Mesenchymal stem cell (in vitro differentiated cells and primary cell): Measurements from ENCODE around the gene PMEPA1.
A peak's percentile ranks its signal among the peaks of the same experiment; 100 is the strongest.
"Not testable (repeated sequence)": the region's sequence is repeated elsewhere in the genome, so short reads cannot be mapped to it uniquely, and the experiment has no call there.

ENCODE experiments used
- DNase-seq: peaks from one replicate; pipeline ENCODE4 v3.0.0-alpha.2; 2013
- H2AFZ ChIP-seq: one replicate; pipeline ENCODE4 v1.6.1; 2013; ENCODE audit warnings: low read depth, mild to moderate bottlenecking, control low read depth, inconsistent platforms, low read length, moderate library complexity
- H2AK5ac ChIP-seq: 2 replicates; pipeline ENCODE4 v1.6.1; 2013; ENCODE audit warnings: low read length, moderate library complexity, mild to moderate bottlenecking, inconsistent platforms; ENCODE audit not compliant: severe bottlenecking
- H2BK120ac ChIP-seq: one replicate; pipeline ENCODE4 v1.6.1; 2013; ENCODE audit warnings: low read depth, mild to moderate bottlenecking, inconsistent platforms, low read length, moderate library complexity
- H2BK12ac ChIP-seq, 2 experiments: one replicate each; pipeline ENCODE4 v1.6.1; 2013; ENCODE audit warnings: inconsistent platforms in 2 of 2, low read length in 2 of 2, mild to moderate bottlenecking in 2 of 2, moderate library complexity in 2 of 2, control low read depth in 1 of 2
- H2BK15ac ChIP-seq: one replicate; pipeline ENCODE4 v1.6.1; 2013; ENCODE audit warnings: mild to moderate bottlenecking, low read depth, inconsistent platforms; ENCODE audit not compliant: poor library complexity, severe bottlenecking
- H2BK5ac ChIP-seq: 2 replicates; pipeline ENCODE4 v1.6.1; 2013; ENCODE audit warnings: low read depth, mild to moderate bottlenecking, low read length, control low read depth, inconsistent platforms; ENCODE audit not compliant: poor library complexity, severe bottlenecking
- H3K14ac ChIP-seq, 2 experiments: one replicate each; pipeline ENCODE4 v1.6.1; 2013; ENCODE audit warnings: inconsistent platforms in 2 of 2, low read length in 2 of 2, control low read depth in 1 of 2, mild to moderate bottlenecking in 1 of 2, moderate library complexity in 1 of 2
- H3K18ac ChIP-seq, 2 experiments: one replicate each; pipeline ENCODE4 v1.6.1; 2013; ENCODE audit warnings: inconsistent platforms in 2 of 2, low read length in 2 of 2, control low read depth in 1 of 2, low read depth in 1 of 2, mild to moderate bottlenecking in 1 of 2
- H3K23ac ChIP-seq, 2 experiments: one replicate each; pipeline ENCODE4 v1.6.1; 2013; ENCODE audit warnings: inconsistent platforms in 2 of 2, low read length in 2 of 2, mild to moderate bottlenecking in 2 of 2, moderate library complexity in 2 of 2, control low read depth in 1 of 2
- H3K27ac ChIP-seq: 2 replicates; pipeline ENCODE4 v1.5.1; 2013; ENCODE audit warnings: mild to moderate bottlenecking, moderate library complexity, low read length, control low read depth, inconsistent platforms; ENCODE audit not compliant: poor library complexity, severe bottlenecking
- H3K27me3 ChIP-seq, 2 experiments: 2 replicates each; pipeline versions ENCODE4 v1.6.1 to v1.7.0; 2013; ENCODE audit warnings: low read length in 2 of 2, mild to moderate bottlenecking in 2 of 2, moderate library complexity in 2 of 2, control low read depth in 1 of 2, inconsistent platforms in 1 of 2; ENCODE audit not compliant: control insufficient read depth in 1 of 2, insufficient read depth in 1 of 2
- H3K36me3 ChIP-seq, 2 experiments: 2 replicates each; pipeline versions ENCODE4 v1.6.1 to v1.7.0; 2013; ENCODE audit warnings: low read length in 2 of 2, control low read depth in 1 of 2, inconsistent platforms in 1 of 2, low read depth in 1 of 2, mild to moderate bottlenecking in 1 of 2; ENCODE audit not compliant: insufficient read depth in 2 of 2, control insufficient read depth in 1 of 2
- H3K4ac ChIP-seq, 2 experiments: one replicate each; pipeline ENCODE4 v1.6.1; 2013; ENCODE audit warnings: inconsistent platforms in 2 of 2, low read length in 2 of 2, mild to moderate bottlenecking in 2 of 2, moderate library complexity in 2 of 2, control low read depth in 1 of 2, low read depth in 1 of 2
- H3K4me1 ChIP-seq: 2 replicates; pipeline ENCODE4 v1.6.1; 2013; ENCODE audit warnings: low read depth, low read length, control low read depth; ENCODE audit not compliant: control insufficient read depth, insufficient read depth
- H3K4me2 ChIP-seq: 2 replicates; pipeline ENCODE4 v1.6.1; 2013; ENCODE audit warnings: low read length, mild to moderate bottlenecking, inconsistent platforms; ENCODE audit not compliant: poor library complexity, severe bottlenecking
- H3K4me3 ChIP-seq, 2 experiments: 2 replicates each; pipeline versions ENCODE4 v1.5.1 to v1.7.0; 2013; ENCODE audit warnings: low read length in 2 of 2, mild to moderate bottlenecking in 2 of 2, control low read depth in 1 of 2, low read depth in 1 of 2; ENCODE audit not compliant: insufficient read depth in 1 of 2
- H3K79me1 ChIP-seq: replicated peaks from 2 replicates; pipeline ENCODE4 v1.6.1; 2013; ENCODE audit warnings: mild to moderate bottlenecking, control low read depth, low read length, inconsistent platforms; ENCODE audit not compliant: poor library complexity, severe bottlenecking
- H3K9ac ChIP-seq: 2 replicates; pipeline ENCODE4 v1.7.0; 2013; ENCODE audit warnings: mild to moderate bottlenecking, low read length, moderate library complexity
- H3K9me3 ChIP-seq: 2 replicates; pipeline ENCODE4 v1.7.0; 2013; ENCODE audit warnings: mild to moderate bottlenecking, low read length; ENCODE audit not compliant: control insufficient read depth
- H4K8ac ChIP-seq: one replicate; pipeline ENCODE4 v1.6.1; 2013; ENCODE audit warnings: inconsistent platforms, mild to moderate bottlenecking, low read length, moderate library complexity
- H4K91ac ChIP-seq: one replicate; pipeline ENCODE4 v1.6.1; 2013; ENCODE audit warnings: mild to moderate bottlenecking, low read length, inconsistent platforms
- WGBS: methylation state at CpG from one replicate; pipeline ENCODE4 v1.1.7; 2013; ENCODE audit warnings: mixed read lengths; 5-methylcytosine and 5-hydroxymethylcytosine counted together

PMEPA1 gene

DNA sequence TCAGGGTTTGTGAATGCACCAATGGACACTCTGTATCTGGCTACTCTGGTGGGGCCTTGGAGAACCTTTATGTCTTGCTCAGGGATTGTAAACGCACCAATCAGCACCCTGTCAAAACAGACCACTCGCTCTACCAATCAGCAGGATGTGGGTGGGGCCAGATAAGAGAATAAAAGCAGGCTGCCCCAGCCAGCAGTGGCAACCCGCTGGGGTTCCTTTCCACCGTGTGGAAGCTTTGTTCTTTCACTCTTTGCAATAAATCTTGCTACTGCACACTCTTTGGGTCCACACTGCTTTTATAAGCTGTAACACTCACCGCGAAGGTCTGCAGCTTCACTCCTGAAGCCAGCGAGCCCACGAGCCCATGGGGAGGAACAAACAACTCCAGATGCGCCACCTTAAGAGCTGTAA lies 80.3 kb downstream of the PMEPA1 start:
- not testable (repeated sequence) for H3K36me3 ChIP-seq, H2AFZ ChIP-seq, H4K8ac ChIP-seq, H3K14ac ChIP-seq, H3K27ac ChIP-seq, H3K9ac ChIP-seq, DNase-seq, H3K4me2 ChIP-seq, H2BK120ac ChIP-seq, H2AK5ac ChIP-seq, H3K9me3 ChIP-seq, H3K18ac ChIP-seq, H3K4me1 ChIP-seq, H2BK12ac ChIP-seq, H3K23ac ChIP-seq, H4K91ac ChIP-seq, H3K4me3 ChIP-seq, H3K4ac ChIP-seq, H2BK15ac ChIP-seq, H2BK5ac ChIP-seq, H3K79me1 ChIP-seq
- H3K27me3 ChIP-seq = peaks cover 23 to 40% of the 10 kb centered on the region in 2 experiments
- WGBS = 83% methylated on average over 9 of the region's 9 CpGs

DNA sequence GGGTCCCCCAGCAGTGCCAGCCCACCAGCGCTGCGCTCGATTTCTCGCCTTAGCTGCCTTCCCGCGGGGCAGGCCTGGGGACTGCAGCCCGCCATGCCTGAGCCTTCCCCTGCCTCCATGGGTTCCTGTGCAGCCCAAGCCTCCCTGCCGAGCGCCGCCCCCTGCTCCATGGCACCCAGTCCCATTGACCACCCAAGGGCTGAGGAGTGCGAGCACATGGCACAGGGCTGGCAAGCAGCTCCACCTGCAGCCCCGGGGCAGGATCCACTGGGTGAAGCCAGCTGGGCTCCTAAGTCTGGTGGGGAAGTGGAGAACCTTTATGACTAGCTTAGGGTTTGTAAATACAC lies 80.9 kb downstream of the PMEPA1 start:
- not testable (repeated sequence) for H3K4me3 ChIP-seq, H3K18ac ChIP-seq, H2AK5ac ChIP-seq, H3K4me2 ChIP-seq, H3K9me3 ChIP-seq, H3K36me3 ChIP-seq, H2BK12ac ChIP-seq, H4K91ac ChIP-seq, H3K27ac ChIP-seq, H2BK120ac ChIP-seq, DNase-seq, H3K14ac ChIP-seq, H3K4ac ChIP-seq, H2BK15ac ChIP-seq, H3K23ac ChIP-seq, H2AFZ ChIP-seq, H3K9ac ChIP-seq, H4K8ac ChIP-seq, H3K4me1 ChIP-seq, H2BK5ac ChIP-seq, H3K79me1 ChIP-seq
- WGBS = 96% methylated on average over 11 of the region's 12 CpGs
- H3K27me3 ChIP-seq = peaks cover 18 to 37% of the 10 kb centered on the region in 2 experiments

DNA sequence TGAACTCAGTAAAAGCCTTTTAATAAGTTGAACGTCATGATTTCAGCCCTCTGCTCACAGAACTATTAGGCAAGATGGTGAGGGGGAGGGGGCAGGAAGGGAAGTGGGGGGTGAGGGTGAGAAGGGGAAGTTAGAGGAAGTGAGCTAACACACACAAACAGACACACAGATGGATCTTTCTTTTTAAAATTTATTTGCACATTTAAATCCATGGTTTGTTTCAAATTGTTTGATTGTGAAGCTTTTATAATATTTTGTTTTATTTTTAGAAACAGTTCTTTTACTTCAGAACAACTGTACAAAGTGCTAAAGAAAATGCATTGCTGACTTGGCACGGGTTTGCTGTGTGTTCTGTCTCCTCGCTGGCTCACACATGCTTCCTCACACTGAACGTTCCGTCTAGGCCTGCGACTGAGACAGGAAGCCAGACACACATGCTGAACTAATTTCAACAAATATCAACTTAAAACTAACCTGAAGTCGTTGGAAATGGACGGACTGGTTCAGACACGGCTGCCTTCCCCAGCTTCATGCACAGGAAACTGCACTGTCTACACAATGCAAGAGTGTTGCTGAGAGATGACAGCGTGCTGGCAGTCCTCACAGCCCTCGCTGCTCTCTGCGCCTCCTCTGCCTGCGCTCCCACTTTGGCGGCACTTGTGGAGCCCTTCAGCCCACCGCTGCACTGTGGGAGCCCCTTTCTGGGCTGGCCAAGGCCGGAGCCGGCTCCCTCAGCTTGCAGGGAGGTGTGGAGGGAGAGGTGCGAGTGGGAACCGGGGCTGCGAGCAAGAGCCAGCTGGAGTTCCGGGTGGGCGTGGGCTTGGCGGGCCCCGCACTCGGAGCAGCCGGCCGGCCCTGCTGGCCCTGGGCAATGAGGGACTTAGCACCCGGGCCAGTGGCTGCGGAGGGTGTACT lies 81.5 kb downstream of the PMEPA1 start:
- Histone ChIP-seq H2BK12ac (no peak overlapping the region), H2AFZ (no peak overlapping the region)
- 82% methylated on average over 19 of the region's 29 CpGs for WGBS

DNA sequence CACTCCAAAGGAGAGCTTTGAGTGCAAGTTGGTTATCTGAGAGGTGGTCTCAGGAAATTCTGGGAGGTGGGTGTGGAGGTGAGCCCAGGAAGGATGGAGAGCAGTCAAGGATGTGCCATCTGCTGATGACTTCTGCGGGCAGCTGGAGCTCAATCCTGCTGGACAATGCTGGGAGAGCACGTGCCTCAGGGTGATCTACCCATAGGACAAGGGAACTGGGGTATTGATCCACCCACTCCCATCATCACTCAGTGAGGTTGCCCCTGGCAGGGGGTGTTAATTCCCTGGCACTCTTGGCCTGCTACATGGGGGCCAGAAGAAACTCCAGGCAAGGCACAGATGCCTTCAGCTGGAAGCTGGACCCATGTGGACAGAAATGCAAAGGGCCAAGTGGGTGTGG lies 82.5 kb downstream of the PMEPA1 start:
- Histone ChIP-seq H3K27ac (no peak overlapping the region), H3K4me2 (no peak overlapping the region), H3K79me1 (no peaks in the 10 kb centered on the region), H3K4me1 (peaks cover 2% of the 10 kb centered on the region), H3K36me3 (no peaks in the 10 kb centered on the region), H3K14ac (no peak overlapping the region), H3K4ac (no peak overlapping the region), H3K9me3 (peaks cover 5% of the 10 kb centered on the region), H2BK15ac (peak overlapping the region; percentile 16), H3K27me3 (peaks cover 18 to 36% of the 10 kb centered on the region in 2 experiments), H2BK5ac (no peak overlapping the region), H4K91ac (no peak overlapping the region), H2BK120ac (no peak overlapping the region), H2AK5ac (no peak overlapping the region), H3K4me3 (no peak overlapping the region), H3K18ac (no peak overlapping the region), H3K23ac (no peak overlapping the region), H4K8ac (no peak overlapping the region), H3K9ac (peak overlapping the region; percentile 28), H2BK12ac (no peak overlapping the region), H2AFZ (no peak overlapping the region)
- WGBS = 83% methylated on average over 2 of the region's 2 CpGs
- no peak for DNase-seq

More for the DNA sequence above, 81.5 kb downstream of the PMEPA1 start:
- Histone ChIP-seq H3K36me3 (no peaks in the 10 kb centered on the region), H4K91ac (no peak overlapping the region), H3K4me3 (no peak overlapping the region), H2BK120ac (no peak overlapping the region), H3K27ac (no peak overlapping the region), H2BK5ac (no peak overlapping the region), H3K9me3 (peaks cover 5% of the 10 kb centered on the region), H3K9ac (peak overlapping the region; percentile 28), H3K14ac (no peak overlapping the region), H3K23ac (no peak overlapping the region), H3K4me2 (no peak overlapping the region), H3K27me3 (peaks cover 14 to 37% of the 10 kb centered on the region in 2 experiments), H3K18ac (no peak overlapping the region), H3K4ac (no peak overlapping the region), H2BK15ac (no peak overlapping the region), H4K8ac (no peak overlapping the region), H3K4me1 (no peaks in the 10 kb centered on the region), H3K79me1 (no peaks in the 10 kb centered on the region), H2AK5ac (no peak overlapping the region)
- no peak for DNase-seq
